MCF 10A (cell line): ENCODE measurements around the gene LSM12. TPM values are rescaled to one million over a fixed set of nuclear protein-coding genes. Genes with fewer than 3 reads are reported as not detected.
"Not testable (repeated sequence)": the region's sequence is repeated elsewhere in the genome, so short reads cannot be mapped to it uniquely, and the experiment has no call there.

Experiments used
- BruUV-seq: library from RNA; stranded (reverse); fragments of 400-500 nt; replicated peaks from 2 replicates; lab custom pipeline; 2021; lab: Mats Ljungman, UMichigan
- CTCF ChIA-PET: fragments of 300-600 bp; sonication (Branson Sonifier 250); formaldehyde crosslinking; extraction: SDS; loops from one replicate; lab custom pipeline; 2021; ENCODE audit warnings: antibody characterized with exemption, inconsistent platforms; lab: Yijun Ruan, JAX
- POLR2A ChIA-PET: fragments of 300-600, 350-650 bp; sonication (Branson Sonifier 250); formaldehyde crosslinking; extraction: SDS; loops from one replicate; lab custom pipeline; 2020; ENCODE audit warnings: antibody characterized with exemption, inconsistent platforms; lab: Yijun Ruan, JAX
- DNase-seq: peaks from one replicate; pipeline ENCODE4 v3.0.0-alpha.2; 2018; ENCODE audit not compliant: unreplicated experiment
- H3K27ac Mint-ChIP-seq: one replicate; pipeline ENCODE4 v1.8.0; 2022; ENCODE audit warnings: mild to moderate bottlenecking, low read depth, mixed read lengths; ENCODE audit not compliant: unreplicated experiment
- H3K27me3 Mint-ChIP-seq: one replicate; pipeline ENCODE4 v1.8.0; 2022; ENCODE audit warnings: mixed read lengths; ENCODE audit not compliant: insufficient read depth, unreplicated experiment
- H3K36me3 Mint-ChIP-seq: one replicate; pipeline ENCODE4 v1.8.0; 2022; ENCODE audit warnings: mild to moderate bottlenecking, moderate library complexity, mixed read lengths; ENCODE audit not compliant: insufficient read depth, unreplicated experiment
- H3K4me1 Mint-ChIP-seq: one replicate; pipeline ENCODE4 v1.8.0; 2022; ENCODE audit warnings: mixed read lengths; ENCODE audit not compliant: insufficient read depth, unreplicated experiment
- H3K4me3 Mint-ChIP-seq: one replicate; pipeline ENCODE4 v1.8.0; 2022; ENCODE audit warnings: mild to moderate bottlenecking, moderate library complexity, mixed read lengths; ENCODE audit not compliant: unreplicated experiment
- H3K9me3 Mint-ChIP-seq: one replicate; pipeline ENCODE4 v1.8.0; 2022; ENCODE audit warnings: mixed read lengths; ENCODE audit not compliant: unreplicated experiment
- intact Hi-C: fragments of 100-400 bp; cut with micrococcal nuclease; formaldehyde crosslinking; loops from 2 replicates; pipeline ENCODE4 v1.14.1; 2022
- total RNA-seq: library from RNA; stranded (reverse); gene quantifications from 2 replicates; pipeline ENCODE4 v1.2.3, GENCODE V29; 2022
- TF ChIP-seq, protein P1 (sequence below): fragments of 200-600 bp; IDR thresholded peaks from one replicate; pipeline ENCODE4 v1.8.0; 2022; ENCODE audit warnings: antibody characterized with exemption, mild to moderate bottlenecking; ENCODE audit not compliant: unreplicated experiment

The LSM12 gene
- total RNA-seq, 1 experiment from 2014 or later: 101 TPM

DNA sequence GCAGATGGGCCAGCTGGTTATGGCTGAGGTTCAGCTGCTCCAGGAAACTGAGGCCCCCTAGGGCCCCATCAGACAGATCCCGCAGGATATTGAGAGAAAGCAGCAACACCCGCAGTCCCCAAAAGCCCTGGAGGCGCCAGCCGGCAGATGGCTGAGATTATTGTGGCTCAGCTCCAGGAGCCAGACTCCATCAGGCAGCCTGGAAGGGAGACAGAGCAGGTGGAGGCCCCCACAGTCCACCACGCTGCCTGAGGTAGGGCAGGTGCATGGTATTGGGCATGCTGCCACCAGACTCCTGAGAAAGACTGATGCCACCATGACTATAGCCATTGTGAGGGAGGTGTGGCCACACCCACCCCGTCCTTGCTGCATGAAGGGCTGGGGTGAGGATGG is 42.2 kb downstream of the LSM12 start:
- H3K4me1 Mint-ChIP-seq: peaks cover 6% of the 10 kb centered on the region
- peaks cover 23% of the 10 kb centered on the region for H3K36me3 Mint-ChIP-seq
- BruUV-seq: no TSS peak
- intact Hi-C loops: no loop called here
- no peaks in the 10 kb centered on the region for H3K27me3 Mint-ChIP-seq
- no peaks in the 10 kb centered on the region for H3K9me3 Mint-ChIP-seq
- POLR2A ChIA-PET: interaction anchor here (0.8 to 1.8 kb wide), 2 partner anchors 9 to 38 kb away, joined by 3 to 6 read pairs; no protein-coding TSS in a partner anchor
- TF ChIP-seq, protein P1, sequence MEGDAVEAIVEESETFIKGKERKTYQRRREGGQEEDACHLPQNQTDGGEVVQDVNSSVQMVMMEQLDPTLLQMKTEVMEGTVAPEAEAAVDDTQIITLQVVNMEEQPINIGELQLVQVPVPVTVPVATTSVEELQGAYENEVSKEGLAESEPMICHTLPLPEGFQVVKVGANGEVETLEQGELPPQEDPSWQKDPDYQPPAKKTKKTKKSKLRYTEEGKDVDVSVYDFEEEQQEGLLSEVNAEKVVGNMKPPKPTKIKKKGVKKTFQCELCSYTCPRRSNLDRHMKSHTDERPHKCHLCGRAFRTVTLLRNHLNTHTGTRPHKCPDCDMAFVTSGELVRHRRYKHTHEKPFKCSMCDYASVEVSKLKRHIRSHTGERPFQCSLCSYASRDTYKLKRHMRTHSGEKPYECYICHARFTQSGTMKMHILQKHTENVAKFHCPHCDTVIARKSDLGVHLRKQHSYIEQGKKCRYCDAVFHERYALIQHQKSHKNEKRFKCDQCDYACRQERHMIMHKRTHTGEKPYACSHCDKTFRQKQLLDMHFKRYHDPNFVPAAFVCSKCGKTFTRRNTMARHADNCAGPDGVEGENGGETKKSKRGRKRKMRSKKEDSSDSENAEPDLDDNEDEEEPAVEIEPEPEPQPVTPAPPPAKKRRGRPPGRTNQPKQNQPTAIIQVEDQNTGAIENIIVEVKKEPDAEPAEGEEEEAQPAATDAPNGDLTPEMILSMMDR: no peak
- no peak overlapping the region for H3K4me3 Mint-ChIP-seq
- no peak overlapping the region for H3K27ac Mint-ChIP-seq
- CTCF ChIA-PET: interaction anchor here (0.6 to 1.0 kb wide), 4 partner anchors 16 to 144 kb away, joined by 3 to 4 read pairs (median 3); no protein-coding TSS in a partner anchor
- DNase-seq: no peak

DNA sequence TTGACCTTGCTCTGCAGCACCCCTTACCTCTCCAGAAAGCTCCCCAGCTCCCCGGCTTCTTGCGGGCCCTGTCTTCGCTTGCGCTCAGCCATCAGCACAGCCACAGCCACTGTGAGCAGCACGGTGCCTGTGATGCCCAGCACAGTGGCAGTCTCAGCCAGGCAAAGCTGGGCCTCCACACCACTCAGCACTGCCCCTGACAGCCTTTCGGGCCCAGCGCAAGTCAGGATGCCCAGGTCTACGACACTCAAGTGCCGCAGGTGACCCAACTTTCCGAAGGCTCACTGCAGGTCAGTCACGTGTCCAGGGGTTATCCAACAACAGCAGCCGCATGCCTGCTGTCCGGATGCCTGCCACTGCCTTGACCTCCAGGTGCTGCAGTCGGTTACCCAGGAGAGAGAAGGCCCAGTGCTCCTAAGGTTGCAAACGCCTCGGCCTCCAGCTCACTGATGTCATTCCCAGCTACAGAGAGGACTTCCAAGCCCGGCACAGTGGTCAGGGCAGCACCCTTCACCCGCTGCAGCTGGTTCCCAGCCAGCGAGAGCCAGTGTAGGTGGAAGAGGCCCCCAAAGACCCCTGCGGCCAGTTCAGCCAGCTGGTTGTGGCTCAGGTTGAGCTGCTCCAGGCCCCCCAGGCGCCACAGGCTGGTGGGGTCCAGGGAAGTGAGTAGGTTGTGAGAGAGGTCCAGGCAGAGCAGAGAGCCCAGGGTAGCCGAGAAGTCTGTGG is 42.8 kb downstream of the LSM12 start:
- intact Hi-C loops: no loop called here
- Mint-ChIP-seq H3K27me3 (no peaks in the 10 kb centered on the region), H3K9me3 (no peaks in the 10 kb centered on the region), H3K27ac (no peak overlapping the region), H3K4me1 (peaks cover 6% of the 10 kb centered on the region), H3K36me3 (peaks cover 23% of the 10 kb centered on the region), H3K4me3 (no peak overlapping the region)
- no peak for DNase-seq
- TF ChIP-seq, protein P1: no peak
- ChIA-PET POLR2A (interaction anchor here (0.6 to 1.8 kb wide), 4 partner anchors 9 to 38 kb away, joined by 3 to 6 read pairs (median 3); no protein-coding TSS in a partner anchor), CTCF (interaction anchor here (0.6 to 1.7 kb wide), 5 partner anchors 16 to 146 kb away, joined by 3 to 5 read pairs (median 3); no protein-coding TSS in a partner anchor)
- BruUV-seq: no TSS peak

DNA sequence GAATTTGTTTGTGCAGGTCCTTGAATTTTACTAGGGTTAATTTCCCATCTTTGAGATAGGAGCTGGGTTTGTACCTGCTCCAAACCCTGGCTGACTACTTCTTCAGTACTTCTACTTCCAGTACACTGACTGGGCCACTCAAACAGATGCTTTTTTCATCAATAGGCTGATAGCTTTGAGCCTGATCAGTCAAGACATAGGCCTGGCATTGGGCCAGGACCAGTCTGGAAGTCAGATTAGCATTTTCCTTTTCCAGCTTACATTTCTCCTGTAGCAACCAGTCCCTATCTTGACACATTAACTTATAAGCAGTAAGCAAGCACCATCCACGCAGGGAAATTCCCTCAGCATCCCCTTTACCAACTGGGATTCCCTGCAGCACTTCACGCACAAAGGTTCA is 44.2 kb downstream of the LSM12 start:
- no peak overlapping the region for H3K4me3 Mint-ChIP-seq
- intact Hi-C loops: no loop called here
- ChIA-PET POLR2A (interaction anchor here (1.5 to 1.8 kb wide), 3 partner anchors 15 to 22 kb away, joined by 3 to 5 read pairs (median 3); no protein-coding TSS in a partner anchor), CTCF (interaction anchor here (0.6 to 1.7 kb wide), 3 partner anchors 14 to 142 kb away, joined by 4 to 5 read pairs (median 5); no protein-coding TSS in a partner anchor)
- TF ChIP-seq, protein P1: no peak
- BruUV-seq: no TSS peak
- H3K36me3 Mint-ChIP-seq: peaks cover 29% of the 10 kb centered on the region
- H3K27me3 Mint-ChIP-seq: no peaks in the 10 kb centered on the region
- no peak overlapping the region for H3K27ac Mint-ChIP-seq
- H3K4me1 Mint-ChIP-seq: peaks cover 6% of the 10 kb centered on the region
- no peak for DNase-seq
- no peaks in the 10 kb centered on the region for H3K9me3 Mint-ChIP-seq

DNA sequence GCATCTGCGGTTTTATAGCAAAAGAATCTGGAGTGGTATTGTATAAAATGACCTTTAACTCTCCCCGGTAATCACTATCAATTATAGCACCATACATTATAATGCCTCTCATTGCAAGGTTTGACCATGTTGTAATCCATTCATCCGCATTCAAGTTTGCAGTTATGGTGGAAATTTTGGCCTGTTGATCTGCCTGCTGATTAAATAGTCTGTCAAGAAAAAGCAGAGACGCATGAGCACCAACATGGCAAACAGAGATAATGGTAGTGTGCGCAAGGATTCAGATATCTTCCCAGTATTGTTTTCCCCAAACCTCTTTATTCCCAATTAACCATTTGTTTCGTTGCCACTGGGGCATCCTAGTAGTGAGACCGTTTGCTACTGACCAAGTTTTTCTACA is 45.2 kb downstream of the LSM12 start:
- intact Hi-C loops, H3K27ac Mint-ChIP-seq, H3K27me3 Mint-ChIP-seq, H3K9me3 Mint-ChIP-seq, BruUV-seq, H3K4me1 Mint-ChIP-seq, CTCF ChIA-PET, H3K4me3 Mint-ChIP-seq, DNase-seq: not testable (repeated sequence)
- peaks cover 19% of the 10 kb centered on the region for H3K36me3 Mint-ChIP-seq
- POLR2A ChIA-PET: interaction anchor here (1.8 kb wide), 1 partner anchor 20 kb away, joined by 5 read pairs; no protein-coding TSS in a partner anchor
